Activated CD8-positive, alpha-beta T cell treated with anti-CD3 and anti-CD28 coated beads for 36 hours (primary cell): ENCODE results near the gene RASSF8. TPM values are rescaled to one million over a fixed set of nuclear protein-coding genes. Genes with fewer than 3 reads are reported as not detected.
"Not testable (repeated sequence)": the region's sequence is repeated elsewhere in the genome, so short reads cannot be mapped to it uniquely, and the experiment has no call there.

Experiments
- ATAC-seq: fragments of 200-7000 bp; cut with Tn5 transposase; one replicate; pipeline ENCODE4 v1.10.0; 2021; ENCODE audit warnings: mild to moderate bottlenecking, moderate library complexity
- CTCF ChIA-PET: fragments of 350-600 bp; sonication (Branson Sonifier 250); formaldehyde crosslinking; loops from one replicate; lab custom pipeline; 2021; ENCODE audit warnings: antibody characterized with exemption; lab: Charles Lee
- POLR2A ChIA-PET: fragments of 350-600 bp; sonication (Branson Sonifier 250); formaldehyde crosslinking; loops from one replicate; lab custom pipeline; 2021; ENCODE audit warnings: antibody characterized with exemption; lab: Charles Lee
- DNase-seq: peaks from one replicate; pipeline ENCODE4 v3.0.0-alpha.2; 2020
- H3K27ac Mint-ChIP-seq: one replicate; pipeline ENCODE4 v1.8.0; 2021; ENCODE audit warnings: mild to moderate bottlenecking, mixed read lengths
- H3K27me3 Mint-ChIP-seq: one replicate; pipeline ENCODE4 v1.8.0; 2021; ENCODE audit warnings: mixed read lengths
- H3K36me3 Mint-ChIP-seq: one replicate; pipeline ENCODE4 v1.8.0; 2021; ENCODE audit warnings: low read depth, mixed read lengths
- H3K4me1 Mint-ChIP-seq: one replicate; pipeline ENCODE4 v1.8.0; 2021; ENCODE audit warnings: low read depth, mixed read lengths
- H3K4me3 Mint-ChIP-seq: one replicate; pipeline ENCODE4 v1.8.0; 2021; ENCODE audit warnings: mild to moderate bottlenecking, moderate library complexity, mixed read lengths
- H3K9me3 Mint-ChIP-seq: one replicate; pipeline ENCODE4 v1.8.0; 2021; ENCODE audit warnings: mixed read lengths
- CTCF ChIP-seq: fragments of 200-600 bp; IDR thresholded peaks from one replicate; pipeline ENCODE4 v1.8.0; 2022; ENCODE audit warnings: antibody characterized with exemption, mild to moderate bottlenecking
- intact Hi-C: fragments of 100-400 bp; cut with micrococcal nuclease; formaldehyde crosslinking; loops from one replicate; pipeline ENCODE4 v1.10.0; 2022
- total RNA-seq, 2 experiments: library from RNA; stranded (reverse); gene quantifications; one replicate each; pipeline ENCODE4 v1.2.3, GENCODE V29; 2021

The RASSF8 gene
- total RNA-seq, 2 experiments from 2014 or later, result not detected

- Mint-ChIP-seq H3K27ac (no peak overlapping the region), H3K4me1 (no peaks in the 10 kb centered on the region), H3K36me3 (no peaks in the 10 kb centered on the region), H3K9me3 (no peaks in the 10 kb centered on the region), H3K27me3 (no peaks in the 10 kb centered on the region), H3K4me3 (no peak overlapping the region)
- TF ChIP-seq CTCF, result no peak
- no peak for DNase-seq
- CTCF ChIA-PET, result no interaction called here
- intact Hi-C loops, result no loop called here
- ATAC-seq, result no peak
- POLR2A ChIA-PET, result no interaction called here
These were observed 96.6 kb downstream of the RASSF8 start for GRCh38 chr12:26055087-26055486.

GRCh38 chr12:26056335-26056734 lies 97.9 kb downstream of the RASSF8 start:
- DNase-seq, result no peak
- H3K27me3 Mint-ChIP-seq, result peaks cover 2% of the 10 kb centered on the region
- H3K4me3 Mint-ChIP-seq, result no peak overlapping the region
- TF ChIP-seq CTCF, result no peak
- ChIA-PET CTCF (interaction anchor here (0.7 to 1.0 kb wide), 2 partner anchors 9 to 18 kb away, joined by 3 read pairs; no protein-coding TSS in a partner anchor), POLR2A (no interaction called here)
- no peaks in the 10 kb centered on the region for H3K36me3 Mint-ChIP-seq
- H3K27ac Mint-ChIP-seq, result no peak overlapping the region
- no peak for ATAC-seq
- H3K9me3 Mint-ChIP-seq, result no peaks in the 10 kb centered on the region
- intact Hi-C loops, result no loop called here
- no peaks in the 10 kb centered on the region for H3K4me1 Mint-ChIP-seq

- H3K9me3 Mint-ChIP-seq, H3K27me3 Mint-ChIP-seq, POLR2A ChIA-PET, CTCF ChIA-PET, H3K27ac Mint-ChIP-seq, DNase-seq, intact Hi-C loops, H3K4me1 Mint-ChIP-seq, H3K36me3 Mint-ChIP-seq, ATAC-seq, H3K4me3 Mint-ChIP-seq: not testable (repeated sequence)
These were observed 98.8 kb downstream of the RASSF8 start for GRCh38 chr12:26057271-26057670.

- Mint-ChIP-seq H3K9me3 (no peaks in the 10 kb centered on the region), H3K27me3 (peaks cover 4% of the 10 kb centered on the region), H3K36me3 (no peaks in the 10 kb centered on the region), H3K27ac (no peak overlapping the region), H3K4me1 (no peaks in the 10 kb centered on the region), H3K4me3 (no peak overlapping the region)
- ChIA-PET POLR2A (no interaction called here), CTCF (interaction anchor here (1.1 kb wide), 1 partner anchor 476 kb away, joined by 3 read pairs; no protein-coding TSS in a partner anchor)
- no peak for TF ChIP-seq CTCF
- no peak for ATAC-seq
- intact Hi-C loops, result no loop called here
- peak; percentile 7 for DNase-seq
These were observed 99.8 kb downstream of the RASSF8 start for GRCh38 chr12:26058308-26058707.

GRCh38 chr12:26058818-26059217 lies 100.3 kb downstream of the RASSF8 start:
- no peaks in the 10 kb centered on the region for H3K4me1 Mint-ChIP-seq
- no peak for TF ChIP-seq CTCF
- H3K4me3 Mint-ChIP-seq, result no peak overlapping the region
- H3K27me3 Mint-ChIP-seq, result peaks cover 4% of the 10 kb centered on the region
- ChIA-PET POLR2A (no interaction called here), CTCF (interaction anchor here (1.0 to 1.1 kb wide), 2 partner anchors 39 to 476 kb away, joined by 3 to 4 read pairs; no protein-coding TSS in a partner anchor)
- no peak for DNase-seq
- H3K9me3 Mint-ChIP-seq, result no peaks in the 10 kb centered on the region
- intact Hi-C loops, result no loop called here
- no peak for ATAC-seq
- H3K36me3 Mint-ChIP-seq, result no peaks in the 10 kb centered on the region
- H3K27ac Mint-ChIP-seq, result no peak overlapping the region
